CD4-positive, alpha-beta T cell treated with Interleukin-6 for 4 hours (primary cell): Measurements from ENCODE around the gene GLMN.

Experiments
- DNase-seq: peaks from one replicate; pipeline ENCODE4 v3.0.0-alpha.2; 2020; ENCODE audit warnings: mixed read lengths

Gene GLMN

GRCh38 chr1:92298573-92299476 is at the start of gene GLMN, which contains the start of gene RPAP2:
GLMN (minus strand) TSS chr1:92298987; CDS start chr1:92297999, 988 bp downstream.
RPAP2 (plus strand) TSS chr1:92299059; CDS start chr1:92299074, 15 bp downstream.
- peak; percentile 77 for DNase-seq

- no peak for DNase-seq
Measured at GRCh38 chr1:92346866-92347640, 48.3 kb upstream of the GLMN start.

GRCh38 chr1:92343061-92343460 is 44.3 kb upstream of the GLMN start:
- no peak for DNase-seq

- no peak for DNase-seq
Measured at GRCh38 chr1:92342401-92342800, 43.6 kb upstream of the GLMN start.

- DNase-seq, result no peak
Measured at GRCh38 chr1:92340154-92340553, 41.4 kb upstream of the GLMN start.

GRCh38 chr1:92333668-92334067 is 34.9 kb upstream of the GLMN start:
- no peak for DNase-seq

- DNase-seq, result no peak
Measured at GRCh38 chr1:92329347-92330129, 30.8 kb upstream of the GLMN start.

- DNase-seq, result no peak
Measured at GRCh38 chr1:92327794-92328193, 29.0 kb upstream of the GLMN start.

- DNase-seq, result no peak
Measured at GRCh38 chr1:92326681-92327080, 27.9 kb upstream of the GLMN start.

- DNase-seq, result no peak
Measured at GRCh38 chr1:92324784-92325183, 26.0 kb upstream of the GLMN start.

- no peak for DNase-seq
Measured at GRCh38 chr1:92323473-92324453, 25.0 kb upstream of the GLMN start.

GRCh38 chr1:92317836-92318493 is 19.2 kb upstream of the GLMN start:
- no peak for DNase-seq

GRCh38 chr1:92315766-92316599 is 17.2 kb upstream of the GLMN start:
- peak; percentile 57 for DNase-seq

GRCh38 chr1:92314024-92314423 is 15.2 kb upstream of the GLMN start:
- no peak for DNase-seq

GRCh38 chr1:92310185-92310597 is 11.4 kb upstream of the GLMN start:
- no peak for DNase-seq

GRCh38 chr1:92307980-92308379 is 9.2 kb upstream of the GLMN start:
- no peak for DNase-seq

GRCh38 chr1:92306020-92306419 is 7.2 kb upstream of the GLMN start:
- DNase-seq, result no peak

- no peak for DNase-seq
Measured at GRCh38 chr1:92301021-92301420, 2.2 kb upstream of the GLMN start.

GRCh38 chr1:92299477-92300150 is 827 bp upstream of the GLMN start:
- DNase-seq, result no peak

- DNase-seq, result no peak
Measured at GRCh38 chr1:92298213-92298572, 594 bp downstream of the GLMN start.
